HFF-Myc (cell line): ENCODE results near the gene TADA2A.
"Not testable (repeated sequence)": the region's sequence is repeated elsewhere in the genome, so short reads cannot be mapped to it uniquely, and the experiment has no call there.

Experiments
- DNase-seq: peaks from one replicate; pipeline ENCODE4 v3.0.0-alpha.2; 2011; ENCODE audit warnings: low read depth; ENCODE audit errors: extremely low read depth
- H3K4me3 ChIP-seq: replicated peaks from 2 replicates; pipeline ENCODE4 v1.5.1; 2011; ENCODE audit warnings: low read depth, mild to moderate bottlenecking, control low read depth, low read length
- TF ChIP-seq, protein P1 (sequence below): IDR thresholded peaks from 2 replicates; pipeline ENCODE4 v1.5.1; 2012; ENCODE audit warnings: mild to moderate bottlenecking, low read depth, low read length, control low read depth; ENCODE audit errors: missing control alignments

TADA2A gene

DNA sequence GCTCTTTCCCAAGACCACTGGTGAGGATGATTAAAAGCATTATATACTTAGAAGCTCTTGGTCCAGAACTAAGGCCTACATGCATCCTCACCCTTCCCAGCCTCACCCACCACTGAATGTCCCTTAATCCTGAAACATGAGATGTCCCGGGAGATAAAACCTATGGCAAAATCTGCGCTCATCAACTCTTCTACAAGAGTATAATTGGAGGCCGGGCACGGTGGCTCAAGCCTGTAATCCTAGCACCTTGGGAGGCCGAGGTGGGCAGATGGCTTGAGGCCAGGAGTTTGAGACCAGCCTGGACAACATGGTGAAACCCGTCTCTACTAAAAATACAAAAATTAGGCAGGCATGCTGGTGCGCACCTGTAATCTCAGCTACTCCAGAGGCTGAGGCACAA lies 13.3 kb upstream of the TADA2A start:
- H3K4me3 ChIP-seq, result no peak overlapping the region
- TF ChIP-seq, protein P1, sequence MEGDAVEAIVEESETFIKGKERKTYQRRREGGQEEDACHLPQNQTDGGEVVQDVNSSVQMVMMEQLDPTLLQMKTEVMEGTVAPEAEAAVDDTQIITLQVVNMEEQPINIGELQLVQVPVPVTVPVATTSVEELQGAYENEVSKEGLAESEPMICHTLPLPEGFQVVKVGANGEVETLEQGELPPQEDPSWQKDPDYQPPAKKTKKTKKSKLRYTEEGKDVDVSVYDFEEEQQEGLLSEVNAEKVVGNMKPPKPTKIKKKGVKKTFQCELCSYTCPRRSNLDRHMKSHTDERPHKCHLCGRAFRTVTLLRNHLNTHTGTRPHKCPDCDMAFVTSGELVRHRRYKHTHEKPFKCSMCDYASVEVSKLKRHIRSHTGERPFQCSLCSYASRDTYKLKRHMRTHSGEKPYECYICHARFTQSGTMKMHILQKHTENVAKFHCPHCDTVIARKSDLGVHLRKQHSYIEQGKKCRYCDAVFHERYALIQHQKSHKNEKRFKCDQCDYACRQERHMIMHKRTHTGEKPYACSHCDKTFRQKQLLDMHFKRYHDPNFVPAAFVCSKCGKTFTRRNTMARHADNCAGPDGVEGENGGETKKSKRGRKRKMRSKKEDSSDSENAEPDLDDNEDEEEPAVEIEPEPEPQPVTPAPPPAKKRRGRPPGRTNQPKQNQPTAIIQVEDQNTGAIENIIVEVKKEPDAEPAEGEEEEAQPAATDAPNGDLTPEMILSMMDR, result no peak
- DNase-seq, result no peak

GRCh38 chr17:37399265-37399803 lies 7.4 kb upstream of the TADA2A start:
- no peak overlapping the region for H3K4me3 ChIP-seq
- DNase-seq, result no peak
- TF ChIP-seq, protein P1, result no peak

- no peak overlapping the region for H3K4me3 ChIP-seq
- DNase-seq, result no peak
- TF ChIP-seq, protein P1, result no peak
Measured at GRCh38 chr17:37400505-37400904, 6.2 kb upstream of the TADA2A start.

- not testable (repeated sequence) for DNase-seq
- peak overlapping the region; percentile 88 for H3K4me3 ChIP-seq
Measured at GRCh38 chr17:37405522-37405921, 1.2 kb upstream of the TADA2A start.

DNA sequence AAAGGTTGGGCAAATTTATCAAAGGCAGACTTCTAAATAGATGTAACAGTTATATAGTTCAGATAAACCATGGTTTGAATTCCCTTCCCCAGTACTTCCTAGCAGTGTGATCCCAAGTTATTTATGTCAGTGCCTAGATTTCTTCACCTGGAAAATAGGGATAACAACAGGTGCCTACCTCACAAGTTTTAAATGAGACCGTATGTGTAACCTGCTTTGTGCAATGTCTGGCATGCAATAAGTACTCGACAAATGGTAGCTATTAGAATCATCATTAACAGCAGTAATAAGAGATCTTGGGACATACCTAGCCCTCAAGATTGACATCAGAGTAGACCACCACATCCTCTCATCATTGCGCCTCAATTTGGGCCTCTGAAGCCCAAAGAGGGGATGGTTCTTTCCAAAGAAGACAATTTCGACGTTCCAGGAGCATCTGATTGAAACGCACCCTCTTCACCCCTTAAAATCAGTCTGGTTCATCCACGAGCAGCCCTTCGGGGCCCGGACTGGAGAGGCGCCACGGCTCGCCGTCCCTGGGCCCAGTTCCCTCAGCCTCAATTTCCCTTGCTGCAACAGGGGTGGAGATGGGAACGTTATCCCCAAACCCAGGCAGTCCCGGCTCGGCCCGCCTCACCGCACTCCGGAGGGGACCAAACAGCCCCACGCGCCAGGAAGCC lies 591 bp upstream of the TADA2A start:
- no peak for DNase-seq
- TF ChIP-seq, protein P1, result no peak
- H3K4me3 ChIP-seq, result peak overlapping the region; percentile 88

GRCh38 chr17:37408145-37408479 lies 1.4 kb downstream of the TADA2A start:
- H3K4me3 ChIP-seq, DNase-seq: not testable (repeated sequence)

- TF ChIP-seq, protein P1, result no peak
Measured at GRCh38 chr17:37410357-37410756, 3.7 kb downstream of the TADA2A start.

DNA sequence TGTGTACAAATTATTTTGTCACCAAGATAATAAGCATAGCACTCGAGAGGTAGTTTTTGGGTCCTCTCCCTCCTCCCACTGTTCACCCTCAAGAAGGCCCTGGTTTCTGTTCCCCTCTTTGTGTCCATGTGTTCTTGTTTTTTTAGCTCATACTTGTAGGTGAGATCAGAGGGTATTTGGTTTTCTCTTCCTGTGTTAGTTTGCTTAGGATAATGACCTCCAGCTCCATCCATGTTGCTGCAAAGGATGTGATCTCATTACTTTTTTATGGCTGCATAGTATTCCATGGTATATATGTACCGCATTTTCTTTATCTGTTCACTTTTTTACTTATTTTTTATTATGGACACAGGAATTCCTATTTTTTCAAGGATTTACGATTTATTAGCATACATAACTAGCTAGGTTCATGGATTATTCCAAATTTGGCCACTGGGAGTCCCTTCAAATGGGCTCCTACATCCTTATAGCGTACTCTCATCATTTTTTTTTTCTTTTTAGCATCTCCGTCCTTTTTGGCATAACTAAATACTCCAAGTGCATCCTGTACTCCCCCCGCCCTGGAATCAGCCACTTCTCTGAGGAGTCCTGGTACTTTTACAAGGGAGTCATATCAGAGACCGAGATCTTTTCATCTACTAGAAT lies 7.3 kb downstream of the TADA2A start:
- H3K4me3 ChIP-seq, result no peak overlapping the region
- DNase-seq, result no peak
- TF ChIP-seq, protein P1, result peak; percentile 16

More at GRCh38 chr17:37410357-37410756, 3.7 kb downstream of the TADA2A start:
- H3K4me3 ChIP-seq, result no peak overlapping the region
- DNase-seq, result no peak
